NCI-H2196 (cell line): ENCODE data around the gene PGAM2.

Source experiments
- DNase-seq: peaks from one replicate; lab custom pipeline; 2025; ENCODE audit not compliant: unreplicated experiment; lab: John Stamatoyannopoulos, UW

Gene PGAM2

GRCh38 chr7:44086627-44087026, 21.3 kb upstream of the PGAM2 start:
- no peak for DNase-seq

DNA sequence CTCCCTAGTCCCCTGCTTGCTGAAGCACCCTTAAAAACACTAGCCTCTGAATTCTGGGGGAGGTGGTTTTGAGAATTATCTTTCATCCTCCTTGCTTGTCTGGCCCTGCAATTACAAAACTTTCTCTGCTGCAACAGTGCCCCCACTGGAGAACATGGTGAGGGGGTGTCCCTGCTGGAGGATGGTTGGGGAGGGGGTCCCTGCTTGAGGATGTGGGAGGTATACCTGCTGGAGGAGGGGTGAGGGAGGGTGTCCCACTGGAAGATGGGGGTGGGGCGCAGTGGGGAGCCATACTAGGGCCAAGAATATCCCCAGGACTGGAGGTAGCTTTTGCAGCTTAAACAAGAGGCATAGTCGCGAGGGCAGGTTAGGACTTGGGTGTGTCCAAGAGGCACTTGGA, 20.2 kb upstream of the PGAM2 start:
- no peak for DNase-seq

GRCh38 chr7:44084701-44085100, 19.3 kb upstream of the PGAM2 start:
- no peak for DNase-seq

- DNase-seq, result no peak
These were observed 18.4 kb upstream of the PGAM2 start for GRCh38 chr7:44083796-44084195.

DNA sequence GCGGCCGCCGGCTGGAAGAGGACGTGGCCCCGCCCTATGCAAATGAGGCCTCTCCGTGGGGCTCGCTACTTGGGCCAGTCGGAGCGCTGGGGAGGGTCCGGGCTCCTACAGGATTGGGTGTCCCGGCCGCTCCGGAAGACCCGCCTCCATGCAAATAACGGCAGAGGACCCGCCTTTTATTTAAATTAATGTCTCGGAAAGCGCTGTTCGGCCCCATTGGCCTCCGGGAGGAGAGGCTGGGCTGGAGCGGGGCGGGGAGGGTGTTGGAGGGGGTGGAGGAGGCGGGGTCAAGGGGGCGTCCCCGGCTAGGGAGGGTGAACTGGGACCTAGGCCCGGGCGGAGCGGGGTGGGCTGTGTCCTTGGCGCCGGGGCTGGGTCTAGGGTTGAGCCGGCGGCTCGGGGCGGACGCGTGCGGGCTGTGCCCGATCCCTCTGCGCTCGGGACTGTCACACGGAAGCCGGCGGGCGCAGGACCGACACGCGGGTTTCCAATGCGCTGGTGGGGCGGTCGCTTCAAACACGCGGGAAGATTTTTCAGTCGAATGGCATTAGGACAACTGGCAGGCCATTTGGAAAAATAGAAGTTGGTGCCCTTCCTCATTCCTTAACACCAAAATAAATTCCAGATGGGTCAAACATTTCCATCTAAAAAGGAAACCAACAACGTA, 17.3 kb upstream of the PGAM2 start:
- DNase-seq, result peak; percentile 97

DNA sequence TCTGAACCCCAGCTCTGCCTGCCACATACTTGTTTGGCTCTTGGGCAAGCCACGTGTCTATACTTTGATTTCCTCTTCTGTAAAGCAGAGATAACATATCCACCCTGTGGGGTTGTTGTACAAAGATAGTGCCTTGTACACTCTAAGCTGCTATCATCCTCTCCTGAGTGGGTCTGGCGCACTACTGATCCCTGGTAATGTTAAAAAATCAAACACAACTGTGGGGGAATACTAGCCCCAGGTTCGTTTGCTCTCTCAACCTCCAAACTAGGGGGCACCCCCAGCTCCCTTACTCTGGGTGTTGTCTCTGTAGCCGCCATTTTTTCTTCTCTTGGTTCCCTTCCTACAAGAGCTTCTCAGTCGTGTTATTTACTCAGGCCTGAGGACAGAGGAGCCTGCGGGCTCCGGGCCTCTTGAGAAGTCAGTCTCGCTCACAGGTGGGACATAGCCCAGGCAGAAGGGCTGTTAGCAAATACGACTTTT, 15.9 kb upstream of the PGAM2 start:
- DNase-seq, result no peak

- no peak for DNase-seq
These were observed 15.4 kb upstream of the PGAM2 start for GRCh38 chr7:44080686-44081265.

DNA sequence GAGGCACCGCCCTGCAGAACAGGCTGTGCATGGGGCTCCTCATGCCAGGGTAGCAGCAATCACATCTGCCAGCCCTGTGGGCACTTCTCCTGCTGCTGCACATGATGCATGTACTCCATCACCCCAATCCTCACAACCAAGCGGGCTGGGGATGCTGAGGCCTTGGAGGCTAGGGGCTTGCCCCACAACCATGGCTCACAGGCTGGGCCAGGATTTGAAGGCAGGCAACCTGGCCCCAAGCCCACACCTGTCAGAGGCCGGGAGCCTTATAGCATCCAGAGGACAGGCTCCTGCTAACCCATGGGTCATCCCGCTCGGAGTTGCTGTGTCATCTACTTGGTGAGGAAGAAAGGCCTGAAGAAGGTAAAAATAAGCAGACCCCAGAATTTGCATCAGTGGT, 14.8 kb upstream of the PGAM2 start:
- no peak for DNase-seq

- DNase-seq, result no peak
These were observed 14.1 kb upstream of the PGAM2 start for GRCh38 chr7:44079331-44080021.

- DNase-seq, result no peak
These were observed 13.2 kb upstream of the PGAM2 start for GRCh38 chr7:44078521-44078920.

- no peak for DNase-seq
These were observed 12.3 kb upstream of the PGAM2 start for GRCh38 chr7:44077681-44078091.

- no peak for DNase-seq
These were observed 11.7 kb upstream of the PGAM2 start for GRCh38 chr7:44077061-44077460.

GRCh38 chr7:44076101-44076895, 10.9 kb upstream of the PGAM2 start:
- no peak for DNase-seq

DNA sequence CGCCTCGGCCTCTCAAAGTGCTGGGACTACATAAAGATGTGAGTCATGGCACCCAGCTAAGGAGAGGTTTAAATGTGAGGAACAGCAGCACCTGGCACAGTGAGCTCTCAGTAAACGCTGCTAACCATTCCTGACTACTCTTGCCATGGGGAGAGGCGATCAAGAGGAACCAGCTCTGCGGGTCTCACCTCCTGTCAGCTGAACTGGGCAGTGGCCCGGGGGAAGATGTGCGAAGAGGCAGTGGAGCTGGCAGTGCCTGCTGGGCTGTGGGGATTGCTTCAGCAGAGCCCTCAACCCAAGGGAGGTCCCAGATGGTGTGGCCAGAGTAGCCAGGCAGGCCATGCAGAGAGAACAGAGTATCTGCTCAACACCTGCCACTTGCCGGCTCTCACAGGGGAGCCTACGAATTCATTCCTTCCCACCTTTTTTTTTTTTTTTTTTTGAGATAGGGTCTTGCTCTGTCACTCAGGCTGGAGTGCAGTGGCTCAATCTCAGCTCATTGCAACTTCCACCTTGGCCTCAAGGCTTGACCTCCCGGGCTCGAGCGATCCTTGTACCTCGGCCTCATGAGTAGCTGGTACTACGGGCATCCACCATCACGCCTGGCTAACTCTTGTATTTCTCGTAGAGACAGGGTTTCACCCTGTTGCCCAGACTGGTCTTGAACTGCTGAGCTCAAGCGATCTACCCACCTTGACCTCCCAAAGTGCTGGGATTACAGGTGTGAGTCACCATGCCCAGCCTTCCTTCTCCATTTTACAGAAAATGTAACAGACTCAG, 10.1 kb upstream of the PGAM2 start:
- DNase-seq, result no peak

- no peak for DNase-seq
These were observed 9.0 kb upstream of the PGAM2 start for GRCh38 chr7:44074349-44074695.

GRCh38 chr7:44073664-44074348, 8.4 kb upstream of the PGAM2 start:
- no peak for DNase-seq

DNA sequence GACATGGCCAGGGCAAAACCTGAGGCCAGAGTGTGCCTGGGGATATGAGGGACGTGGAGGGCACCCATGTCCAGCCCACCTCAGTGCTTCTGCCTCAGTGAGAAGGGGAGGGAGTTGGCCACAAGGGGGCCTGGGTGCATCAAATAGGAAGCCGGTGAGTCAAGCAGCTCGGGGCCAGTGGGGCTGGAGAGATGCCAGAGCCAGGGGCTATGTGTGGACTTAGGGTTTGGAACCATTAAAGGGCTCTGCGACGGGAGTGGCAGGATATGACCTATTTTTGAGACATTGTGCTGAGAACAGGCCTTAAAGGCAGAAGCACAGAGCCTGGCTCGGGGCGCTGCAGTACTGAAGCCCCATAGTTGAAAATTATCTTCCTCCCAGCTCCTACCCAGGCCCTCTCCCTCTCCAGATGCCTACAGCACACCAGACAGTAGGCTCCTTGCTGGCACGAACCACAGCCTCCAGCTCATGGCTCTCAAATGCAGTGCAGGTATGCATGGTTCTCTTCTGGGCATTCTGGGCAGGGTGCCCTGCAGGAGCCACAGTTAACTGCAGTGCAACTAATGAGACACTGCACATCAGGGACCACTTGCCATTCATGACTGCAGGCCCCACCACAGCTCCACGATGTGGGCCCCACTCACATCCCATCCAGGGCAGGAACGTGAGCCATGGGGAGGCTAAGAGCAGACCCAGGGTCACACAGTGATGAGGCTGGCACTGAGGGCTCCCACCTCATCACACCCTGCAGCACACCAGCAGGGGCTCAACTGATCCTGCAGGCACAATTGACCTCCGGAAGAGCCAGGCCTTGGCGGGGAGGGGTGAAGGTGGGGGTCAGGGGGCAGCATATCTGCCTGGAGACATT, 7.2 kb upstream of the PGAM2 start:
- peak; percentile 61 for DNase-seq

DNA sequence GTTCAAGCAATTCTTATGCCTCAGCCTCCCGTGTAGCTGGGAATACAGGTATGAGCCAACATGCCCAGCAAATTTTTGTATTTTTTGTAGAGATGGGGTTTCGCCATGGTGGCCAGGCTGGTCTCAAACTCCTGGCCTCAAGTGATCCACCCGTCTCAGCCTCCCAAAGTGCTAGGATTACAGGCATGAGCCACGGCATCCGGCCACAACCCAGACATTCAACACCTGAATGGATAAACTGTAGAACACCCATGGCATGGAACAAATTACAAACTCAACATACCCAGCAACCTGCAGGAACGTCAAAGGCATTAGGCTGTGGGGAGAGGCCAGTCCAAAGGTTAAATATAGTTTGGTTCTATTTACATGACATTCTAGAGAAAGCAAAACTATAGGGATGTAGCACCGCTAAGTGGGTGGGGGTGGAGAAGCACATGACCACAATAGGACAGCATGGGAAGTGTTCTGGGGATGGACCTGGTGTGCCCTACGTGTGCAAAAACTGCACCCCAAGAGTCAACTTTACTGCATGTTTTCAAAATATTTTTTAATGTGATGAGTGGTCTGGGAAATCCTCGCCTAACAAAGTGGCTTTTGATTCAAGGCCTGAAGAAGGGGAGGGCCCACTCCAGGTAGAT, 6.5 kb upstream of the PGAM2 start:
- DNase-seq, result no peak

- DNase-seq, result peak; percentile 17
These were observed 2.7 kb upstream of the PGAM2 start for GRCh38 chr7:44068054-44068453.
